ENCODE measurements around the gene ZNF385C.

- TF ChIP-seq CTCF (IDR thresholded peaks at IDR 0.05; ENCODE audit: low read depth, low read length), result no peak
- no peak for TF ChIP-seq POLR2A (IDR thresholded peaks at IDR 0.05; ENCODE audit: extremely low read depth, insufficient read length)
- TF ChIP-seq MYC (IDR thresholded peaks at IDR 0.05; ENCODE audit: low read depth, low read length), result no peak
These were observed 45.9 kb downstream of the ZNF385C start for GRCh38 chr17:42052346-42052877.

Data from NB4 (cell line).